ENCODE results near the gene SIX2.

The SIX2 gene

GRCh38 chr2:44964752-44965236 is 44.5 kb downstream of the SIX2 start:
- no peak for DNase-seq

- no peak for DNase-seq
These were observed 47.0 kb downstream of the SIX2 start for GRCh38 chr2:44962176-44962695.

GRCh38 chr2:44960871-44961270 is 48.4 kb downstream of the SIX2 start:
- DNase-seq = no peak

- DNase-seq = no peak
These were observed 49.4 kb downstream of the SIX2 start for GRCh38 chr2:44959855-44960254.

- DNase-seq = no peak
These were observed 51.5 kb downstream of the SIX2 start for GRCh38 chr2:44957656-44958327.

GRCh38 chr2:44956843-44957242 is 52.4 kb downstream of the SIX2 start:
- DNase-seq = no peak

GRCh38 chr2:44955593-44956392 is 53.5 kb downstream of the SIX2 start:
- peak; percentile 84 for DNase-seq

Data from stimulated activated CD4-positive, alpha-beta T cell treated with anti-CD3 and anti-CD28 coated beads, Interleukin-4, amount 100 ng/mL, for 1 hour (primary cell).